K562 (cell line): ENCODE data around the gene FAM53A. TPM values are rescaled to one million over a fixed set of nuclear protein-coding genes. Genes with fewer than 3 reads are reported as not detected.

Source experiments
- ATAC-seq: fragments of 200-7000 bp; cut with Tn5 transposase; 3 replicates; pipeline ENCODE4 v1.9.1; 2020; ENCODE audit warnings: moderate library complexity
- BruUV-seq: library from RNA; stranded (reverse); fragments of 400-500 nt; replicated peaks from 2 replicates; lab custom pipeline; 2021; lab: Mats Ljungman, UMichigan
- CTCF ChIA-PET: fragments of 300-600 bp; formaldehyde crosslinking; extraction: SDS; loops from one replicate; lab custom pipeline; 2021; ENCODE audit warnings: low intra/inter-chr PET ratio; lab: Yijun Ruan, JAX
- POLR2A ChIA-PET: fragments of 300-600, 350-650 bp; sonication (Branson Sonifier 250); formaldehyde crosslinking; extraction: SDS; loops from one replicate; lab custom pipeline; 2021; ENCODE audit warnings: antibody characterized with exemption, inconsistent platforms; lab: Yijun Ruan, JAX
- DNase-seq, 4 experiments: peaks; one replicate each; pipeline versions ENCODE4 v3.0.0 to v3.0.0-alpha.2; 2011 to 2018; ENCODE audit warnings: low spot score in 3 of 4, mixed read lengths in 3 of 4; ENCODE audit errors: extremely low read depth in 1 of 4
- FAIRE-seq: peaks from 2 replicates; lab custom pipeline; 2011; peaks lifted over from hg19 to GRCh38; lab: Jason Lieb, UNC
- H2AFZ ChIP-seq: 2 replicates; pipeline ENCODE4 v1.6.0; 2011; ENCODE audit warnings: low read depth, low read length, control low read depth, inconsistent platforms
- H3K27ac ChIP-seq: fragments of 200-600 bp; 3 replicates; pipeline ENCODE4 v1.8.0; 2011; ENCODE audit warnings: low read depth, mild to moderate bottlenecking, control low read depth, inconsistent platforms, low read length, moderate library complexity, mixed read lengths; ENCODE audit errors: extremely low read depth
- H3K27me3 ChIP-seq, 2 experiments: fragments of 300-600 bp in 1 of 2; 2 replicates in 1 of 2; 3 replicates in 1 of 2; pipeline versions ENCODE4 v1.6.0 to v1.8.0; 2011; ENCODE audit warnings: inconsistent platforms in 2 of 2, low read length in 2 of 2, mild to moderate bottlenecking in 1 of 2, mixed read lengths in 1 of 2, moderate library complexity in 1 of 2; ENCODE audit not compliant: control insufficient read depth in 2 of 2, insufficient read depth in 2 of 2
- H3K36me3 ChIP-seq: fragments of 300-600 bp; 3 replicates; pipeline ENCODE4 v1.8.0; 2011; ENCODE audit warnings: mild to moderate bottlenecking, low read length, inconsistent platforms; ENCODE audit not compliant: control insufficient read depth, insufficient read depth
- H3K4me1 ChIP-seq, 2 experiments: fragments of 200-600 bp in 1 of 2; replicated peaks in 1 of 2; 2 replicates in 1 of 2; 3 replicates in 1 of 2; pipeline versions ENCODE4 v1.5.1 to v1.8.0; 2011; ENCODE audit warnings: inconsistent platforms in 2 of 2, low read length in 2 of 2, mild to moderate bottlenecking in 1 of 2, mixed read lengths in 1 of 2, moderate library complexity in 1 of 2; ENCODE audit not compliant: control insufficient read depth in 2 of 2, insufficient read depth in 2 of 2
- H3K4me2 ChIP-seq: 2 replicates; pipeline ENCODE4 v1.6.1; 2011; ENCODE audit warnings: low read length, control low read depth, inconsistent platforms, mixed read lengths; ENCODE audit not compliant: insufficient read depth
- H3K4me3 ChIP-seq: fragments of 200-600 bp; sonication (generic), shearing (Covaris generic); 2 replicates; pipeline ENCODE4 v1.5.1; 2016; ENCODE audit warnings: control low read depth, inconsistent platforms
- H3K79me2 ChIP-seq: fragments of 200-600 bp; 3 replicates; pipeline ENCODE4 v1.8.0; 2011; ENCODE audit warnings: low read length, inconsistent platforms; ENCODE audit not compliant: control insufficient read depth, insufficient read depth
- H3K9ac ChIP-seq, 2 experiments: 2 replicates each; pipeline versions ENCODE4 v1.6.0 to v1.6.1; 2011; ENCODE audit warnings: low read depth in 2 of 2, low read length in 2 of 2, control low read depth in 1 of 2, inconsistent platforms in 1 of 2, mild to moderate bottlenecking in 1 of 2, mixed read lengths in 1 of 2; ENCODE audit not compliant: insufficient read depth in 1 of 2
- H3K9me1 ChIP-seq: one replicate; pipeline ENCODE4 v1.6.0; 2011; ENCODE audit warnings: inconsistent platforms, mild to moderate bottlenecking, low read length, moderate library complexity; ENCODE audit not compliant: control insufficient read depth, insufficient read depth
- H3K9me3 ChIP-seq: replicated peaks from 2 replicates; pipeline ENCODE4 v1.5.1; 2011; ENCODE audit warnings: low read depth, low read length, inconsistent platforms; ENCODE audit not compliant: control insufficient read depth, insufficient read depth
- H4K20me1 ChIP-seq: replicated peaks from 2 replicates; pipeline ENCODE4 v1.6.1; 2011; ENCODE audit warnings: low read length, inconsistent platforms, mixed read lengths; ENCODE audit not compliant: control insufficient read depth, insufficient read depth
- ATF4 ChIP-seq: fragments of 450-650 bp; formaldehyde crosslinking; IDR thresholded peaks from 2 replicates; pipeline ENCODE4 v1.4.0; 2022; ENCODE audit warnings: mild to moderate bottlenecking, moderate library complexity
- EZH2 ChIP-seq: IDR thresholded peaks from 2 replicates; pipeline ENCODE4 v1.6.1; 2012; ENCODE audit warnings: low read depth, mild to moderate bottlenecking, inconsistent platforms, low read length, borderline replicate concordance
- KAT2B ChIP-seq: IDR thresholded peaks from one replicate; pipeline ENCODE4 v1.6.1; 2012; ENCODE audit warnings: low read depth, mild to moderate bottlenecking, control low read depth, inconsistent platforms, low read length, moderate library complexity
- KLF16 ChIP-seq: IDR thresholded peaks from 2 replicates; pipeline ENCODE4 v1.6.1; 2016; ENCODE audit warnings: antibody characterized with exemption
- NR2C1 ChIP-seq, 2 experiments: fragments of 450-650 bp; IDR thresholded peaks; 2 replicates each; pipeline ENCODE4 v1.6.1; 2017; ENCODE audit warnings: mild to moderate bottlenecking in 2 of 2, antibody characterized with exemption in 1 of 2, inconsistent platforms in 1 of 2, missing compliant biosample characterization in 1 of 2, missing genetic modification characterization in 1 of 2
- RCOR1 ChIP-seq, 2 experiments: IDR thresholded peaks; 2 replicates each; pipeline ENCODE4 v1.6.1; 2012; ENCODE audit warnings: low read depth in 2 of 2, low read length in 2 of 2, borderline replicate concordance in 1 of 2, improper control_type of control experiment in 1 of 2
- TRIM28 ChIP-seq: fragments of 450-650 bp; IDR thresholded peaks from 2 replicates; pipeline ENCODE4 v1.6.1; 2017
- ZBTB26 ChIP-seq: fragments of 450-650 bp; formaldehyde crosslinking; IDR thresholded peaks from 2 replicates; pipeline ENCODE4 v1.4.0; 2022; ENCODE audit warnings: missing genetic modification characterization
- ZBTB49 ChIP-seq: sonication (generic); formaldehyde crosslinking; IDR thresholded peaks from 2 replicates; pipeline ENCODE4 v1.8.0; 2022; ENCODE audit warnings: missing genetic modification reagents, mild to moderate bottlenecking, borderline replicate concordance
- ZNF707 ChIP-seq: fragments of 250-450 bp; sonication (Bioruptor Pico); conservative IDR thresholded peaks from 2 replicates; pipeline ENCODE4 v1.8.0; 2022; ENCODE audit warnings: inconsistent platforms, mild to moderate bottlenecking, moderate library complexity
- WGBS: fragments of 100-300 bp; shearing (Covaris generic); methylation state at CpG from one replicate; pipeline ENCODE4 v1.1.6; 2016; ENCODE audit warnings: low coverage, mixed read lengths; ENCODE audit not compliant: insufficient coverage; ENCODE audit errors: missing lambda C conversion rate; 5-methylcytosine and 5-hydroxymethylcytosine counted together
- in situ Hi-C: fragments of 300-500 bp; cut with MboI; formaldehyde crosslinking; loops from 4 replicates; pipeline ENCODE4 v1.15.0; 2018; ENCODE audit warnings: inconsistent platforms, mixed read lengths
- intact Hi-C: fragments of 100-400 bp; cut with micrococcal nuclease; formaldehyde crosslinking; loops from 2 replicates; pipeline ENCODE4 v1.14.2; 2022
- polyA plus RNA-seq, 8 experiments: library from polyadenylated mRNA; depleted of rRNA in 4 of 8; stranded (reverse) in 5 of 8; unstranded in 3 of 8; fragments of >200 nt; fragmentation: Nextera tagmentation in 2 of 8; fragmentation: Illumina TruSeq in 1 of 8; extraction: Ambion mirVana in 2 of 8; extraction: Trizol in 1 of 8; gene quantifications; 2 replicates each; pipeline versions ENCODE4 v1.2.1 to v1.2.3, GENCODE V29; 2011 to 2014; ENCODE audit warnings: inconsistent platforms in 1 of 8, missing spikeins in 1 of 8
- total RNA-seq, 7 experiments: library from RNA; depleted of rRNA in 6 of 7; stranded (reverse); fragments of >200 nt in 6 of 7; fragmentation: Illumina TruSeq in 2 of 7; extraction: Trizol in 2 of 7; gene quantifications; 2 replicates each; pipeline versions ENCODE4 v1.2.1 to v1.2.3, GENCODE V29; 2011 to 2021; ENCODE audit warnings: low replicate concordance in 1 of 7
- TF ChIP-seq, protein P1 (sequence below): fragments of 450-650 bp; formaldehyde crosslinking; IDR thresholded peaks from 2 replicates; pipeline ENCODE4 v1.4.0; 2020; ENCODE audit warnings: mild to moderate bottlenecking, mixed read lengths

The FAM53A gene
- total and polyA plus RNA-seq, 9 of the 15 experiments (the other 6 are each of a cell fraction or from before 2014, with no cell fraction given) = 0.53 to 2.7 (median 1.4) TPM; not detected in 2

- no peak for TF ChIP-seq ATF4 (CRISPR knock-in tag)
- no peak for TF ChIP-seq NR2C1 (IDR thresholded peaks at IDR 0.05)
- TF ChIP-seq NR2C1 (tag; IDR thresholded peaks at IDR 0.05) = no peak
These were observed 85.7 kb downstream of the FAM53A start (continued) for GRCh38 chr4:1598206-1599025.

GRCh38 chr4:1597021-1597931, 86.8 kb downstream of the FAM53A start:
- no peak overlapping the region; a peak in 1 of 4 replicates for H3K9ac ChIP-seq
- no peak overlapping the region for H3K4me3 ChIP-seq
- peaks cover 7 to 84% of the 10 kb centered on the region in 2 experiments for H3K4me1 ChIP-seq
- H3K27ac ChIP-seq = no peak overlapping the region
- CTCF ChIA-PET = no interaction called here
- H2AFZ ChIP-seq = no peak overlapping the region
- DNase-seq (no peak), ATAC-seq (no peak), FAIRE-seq (no peak)
- POLR2A ChIA-PET = interaction anchor here (0.6 kb wide), 1 partner anchor 103 kb away, joined by 3 read pairs; no protein-coding TSS in a partner anchor
- H3K9me1 ChIP-seq = no peaks in the 10 kb centered on the region
- H3K36me3 ChIP-seq = no peaks in the 10 kb centered on the region
- in situ Hi-C loops (no loop called here), intact Hi-C loops (no loop called here)
- H3K79me2 ChIP-seq = no peaks in the 10 kb centered on the region
- no TSS peak for BruUV-seq
- H3K4me2 ChIP-seq = no peak overlapping the region
- H3K27me3 ChIP-seq = peaks cover 14 to 42% of the 10 kb centered on the region in 2 experiments
- no peaks in the 10 kb centered on the region for H4K20me1 ChIP-seq
- no peaks in the 10 kb centered on the region for H3K9me3 ChIP-seq
- WGBS = 29% methylated on average over 20 of the region's 26 CpGs
- TF ChIP-seq ZBTB26 (CRISPR knock-in tag) = no peak
- no peak for TF ChIP-seq ZBTB49 (CRISPR knock-in tag)
- TF ChIP-seq EZH2 = no peak
- TF ChIP-seq ZNF707 = no peak
- TF ChIP-seq TRIM28 = no peak
- no peak for TF ChIP-seq RCOR1 (IDR thresholded peaks at IDR 0.05; ENCODE audit: borderline replicate concordance in 1 of 2, low read depth in 2 of 2, low read length in 2 of 2)
- TF ChIP-seq KAT2B = no peak
- TF ChIP-seq, protein P1, sequence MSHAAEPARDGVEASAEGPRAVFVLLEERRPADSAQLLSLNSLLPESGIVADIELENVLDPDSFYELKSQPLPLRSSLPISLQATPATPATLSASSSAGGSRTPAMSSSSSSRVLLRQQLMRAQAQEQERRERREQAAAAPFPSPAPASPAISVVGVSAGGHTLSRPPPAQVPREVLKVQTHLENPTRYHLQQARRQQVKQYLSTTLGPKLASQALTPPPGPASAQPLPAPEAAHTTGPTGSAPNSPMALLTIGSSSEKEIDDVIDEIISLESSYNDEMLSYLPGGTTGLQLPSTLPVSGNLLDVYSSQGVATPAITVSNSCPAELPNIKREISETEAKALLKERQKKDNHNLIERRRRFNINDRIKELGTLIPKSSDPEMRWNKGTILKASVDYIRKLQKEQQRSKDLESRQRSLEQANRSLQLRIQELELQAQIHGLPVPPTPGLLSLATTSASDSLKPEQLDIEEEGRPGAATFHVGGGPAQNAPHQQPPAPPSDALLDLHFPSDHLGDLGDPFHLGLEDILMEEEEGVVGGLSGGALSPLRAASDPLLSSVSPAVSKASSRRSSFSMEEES (CRISPR knock-in tag) = no peak
- no peak for TF ChIP-seq KLF16
